ENCODE data around the gene SIGLEC7. TPM values are rescaled to one million over a fixed set of nuclear protein-coding genes. Genes with fewer than 3 reads are reported as not detected.
"Not testable (repeated sequence)": the region's sequence is repeated elsewhere in the genome, so short reads cannot be mapped to it uniquely, and the experiment has no call there.

The SIGLEC7 gene
- total RNA-seq, 1 experiment from 2014 or later: not detected

DNA sequence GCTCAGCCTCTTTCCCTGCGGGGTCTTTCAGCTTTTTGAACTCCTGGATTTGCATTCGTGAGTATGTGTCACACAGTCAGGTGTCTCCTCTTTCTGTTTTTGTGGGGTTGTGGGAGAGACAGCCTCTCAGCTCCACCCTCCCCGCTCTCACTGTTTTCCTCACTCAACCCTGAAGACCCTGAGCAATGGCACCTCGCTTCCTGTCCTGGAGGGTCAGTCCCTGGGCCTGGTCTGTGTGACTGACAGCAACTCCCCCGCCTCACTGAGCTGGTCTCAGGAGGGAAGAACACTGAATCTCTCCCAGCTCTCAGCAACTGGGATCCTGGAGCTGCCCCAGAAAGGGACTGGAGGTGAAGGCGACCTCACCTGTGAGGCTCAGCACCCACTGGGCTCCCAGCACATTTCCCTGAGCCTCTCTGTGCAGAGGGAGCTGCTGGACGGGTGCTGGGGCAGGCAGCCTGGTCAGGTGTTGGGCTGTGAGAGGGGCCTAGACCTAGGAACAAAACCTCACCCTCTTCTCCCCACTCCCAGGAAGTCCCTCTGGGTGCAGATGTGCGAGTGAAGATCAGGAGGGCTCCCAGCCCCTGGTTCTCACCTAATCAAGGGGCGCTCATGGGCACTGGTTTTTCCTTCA is 4.2 kb upstream of the SIGLEC7 start:
- H3K27ac ChIP-seq: no peak overlapping the region
- H3K4me1 ChIP-seq (replicated peaks): no peaks in the 10 kb centered on the region
- no peaks in the 10 kb centered on the region for H3K36me3 ChIP-seq
- no peak for DNase-seq (ENCODE audit: low read depth in 1 of 2, low spot score in 2 of 2)
- no peak overlapping the region for H3K4me3 ChIP-seq
- peaks cover 5% of the 10 kb centered on the region; the same call in 1 of the 2 replicates for H3K9me3 ChIP-seq (replicated peaks)
- peaks cover 24% of the 10 kb centered on the region for H3K27me3 ChIP-seq (replicated peaks)

DNA sequence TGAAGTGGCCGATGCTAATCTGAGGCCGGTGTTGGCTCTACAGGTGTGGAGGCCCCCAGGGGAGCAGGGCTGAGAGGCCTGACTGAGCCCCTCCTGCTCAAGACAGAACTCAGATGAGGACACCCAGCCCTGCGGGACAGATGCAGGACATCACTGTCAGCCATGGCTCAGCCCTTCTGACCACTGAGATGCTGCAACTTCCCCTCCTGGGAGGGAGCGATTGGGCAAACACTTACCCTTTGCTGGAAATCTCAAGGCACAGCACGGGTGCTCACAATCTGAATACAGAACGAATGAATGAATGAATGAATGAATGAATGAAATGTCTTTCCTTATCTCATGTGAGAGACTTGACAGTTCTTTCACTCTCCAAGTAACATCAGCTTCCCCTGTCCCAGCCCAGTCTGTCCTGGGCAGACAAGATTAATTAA is 3.5 kb upstream of the SIGLEC7 start:
- Histone ChIP-seq H3K9me3 (replicated peaks) (peaks cover 5% of the 10 kb centered on the region; the same call in 1 of the 2 replicates), H3K4me1 (replicated peaks) (no peaks in the 10 kb centered on the region), H3K27me3 (replicated peaks) (peaks cover 24% of the 10 kb centered on the region), H3K27ac (no peak overlapping the region), H3K36me3 (no peaks in the 10 kb centered on the region), H3K4me3 (no peak overlapping the region)
- no peak for DNase-seq (ENCODE audit: low read depth in 1 of 2, low spot score in 2 of 2)

GRCh38 chr19:51139299-51140014 is 2.6 kb upstream of the SIGLEC7 start:
- Histone ChIP-seq H3K9me3 (replicated peaks) (peaks cover 5% of the 10 kb centered on the region; the same call in 1 of the 2 replicates), H3K27me3 (replicated peaks) (peaks cover 28% of the 10 kb centered on the region), H3K4me3 (no peak overlapping the region), H3K27ac (no peak overlapping the region), H3K36me3 (no peaks in the 10 kb centered on the region), H3K4me1 (replicated peaks) (no peaks in the 10 kb centered on the region)
- DNase-seq (ENCODE audit: low read depth in 1 of 2, low spot score in 2 of 2): no peak

- no peak overlapping the region for H3K27ac ChIP-seq
- H3K27me3 ChIP-seq (replicated peaks): peaks cover 24% of the 10 kb centered on the region
- no peaks in the 10 kb centered on the region for H3K9me3 ChIP-seq (replicated peaks)
- no peak for DNase-seq (ENCODE audit: low read depth in 1 of 2, low spot score in 2 of 2)
- no peak overlapping the region for H3K4me3 ChIP-seq
- no peaks in the 10 kb centered on the region for H3K4me1 ChIP-seq (replicated peaks)
- H3K36me3 ChIP-seq: no peaks in the 10 kb centered on the region
These were observed 1.7 kb upstream of the SIGLEC7 start for GRCh38 chr19:51140441-51140840.

DNA sequence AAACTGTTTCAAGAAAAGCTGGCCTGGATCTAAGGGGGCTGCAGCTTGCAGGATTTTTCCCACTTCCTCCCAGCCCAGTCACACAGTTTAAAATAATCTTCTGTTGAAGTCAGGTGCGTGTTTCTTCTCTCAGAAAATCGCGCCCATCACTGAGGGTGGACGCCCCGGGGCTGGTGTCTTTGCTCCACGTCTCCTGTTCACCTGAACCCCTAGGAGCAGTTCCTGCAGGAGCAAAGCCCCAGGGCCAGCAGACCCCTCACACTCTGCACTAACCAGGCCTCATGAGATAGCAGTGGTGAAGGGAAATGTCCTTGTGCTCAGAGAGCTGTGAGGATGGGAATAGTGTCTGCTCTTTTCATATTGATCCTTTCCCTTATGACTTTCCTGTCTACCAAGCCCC is 920 bp upstream of the SIGLEC7 start:
- Histone ChIP-seq H3K4me1 (replicated peaks) (no peaks in the 10 kb centered on the region), H3K27me3 (replicated peaks) (peaks cover 24% of the 10 kb centered on the region), H3K27ac (no peak overlapping the region), H3K9me3 (replicated peaks) (no peaks in the 10 kb centered on the region), H3K36me3 (no peaks in the 10 kb centered on the region), H3K4me3 (no peak overlapping the region)
- DNase-seq (ENCODE audit: low read depth in 1 of 2, low spot score in 2 of 2): no peak

DNA sequence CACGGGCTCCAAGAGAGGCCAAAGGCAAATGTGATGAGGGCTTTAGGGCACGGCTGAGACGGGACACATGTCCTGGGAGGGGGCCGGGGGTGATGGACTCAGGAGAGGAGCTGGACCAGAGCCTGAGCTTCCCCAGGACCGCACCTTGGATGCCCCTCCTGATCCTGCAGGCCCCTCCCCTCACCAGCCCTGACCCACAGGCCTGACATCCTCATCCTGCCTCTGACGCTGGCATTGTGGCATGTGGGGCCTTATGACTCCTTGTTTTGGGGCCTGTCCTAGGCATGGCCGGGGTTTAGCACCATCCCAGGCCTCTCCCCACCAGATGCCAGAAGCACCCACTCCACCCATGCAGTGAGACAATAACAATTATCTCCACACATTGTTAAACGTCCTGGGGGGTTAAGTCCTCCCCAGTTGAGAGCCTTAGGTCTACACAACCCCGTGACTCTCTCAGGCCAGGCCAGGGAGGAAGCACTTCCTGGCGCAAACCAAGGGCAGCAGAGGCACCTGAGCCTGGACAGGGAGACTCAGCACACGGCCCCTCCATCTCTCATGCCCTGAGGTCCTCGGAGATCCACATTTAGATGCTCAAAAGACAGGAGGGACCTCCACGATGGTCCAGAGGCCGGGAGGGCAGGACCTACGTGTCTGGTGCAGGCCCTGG is 841 bp downstream of the SIGLEC7 start:
- not testable (repeated sequence) for H3K4me1 ChIP-seq (replicated peaks); H3K36me3 ChIP-seq; DNase-seq (ENCODE audit: low read depth in 1 of 2, low spot score in 2 of 2); H3K9me3 ChIP-seq (replicated peaks); H3K27ac ChIP-seq; H3K4me3 ChIP-seq
- H3K27me3 ChIP-seq (replicated peaks): peaks cover 24% of the 10 kb centered on the region

DNA sequence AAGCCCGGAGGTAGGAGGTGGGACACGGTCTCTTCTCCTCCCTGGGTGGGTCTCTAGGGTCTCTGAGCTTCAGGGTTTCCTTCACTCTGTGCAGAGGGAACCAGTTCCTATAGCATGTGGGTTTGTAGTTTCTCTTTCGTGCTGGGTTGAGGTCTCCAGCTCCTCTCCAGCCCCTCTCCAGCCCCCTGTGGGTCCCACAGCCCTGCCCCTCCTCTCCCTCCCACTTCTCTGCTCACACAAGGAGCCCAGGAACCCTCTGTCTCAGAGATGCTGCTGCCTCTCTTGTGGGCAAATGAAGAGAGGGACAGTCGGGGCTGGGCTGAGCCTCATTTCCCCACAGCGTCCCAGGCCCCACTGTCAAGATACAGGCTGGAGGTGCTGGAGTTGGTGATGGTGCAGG is 1.4 kb downstream of the SIGLEC7 start:
- peaks cover 24% of the 10 kb centered on the region for H3K27me3 ChIP-seq (replicated peaks)
- H3K27ac ChIP-seq: no peak overlapping the region
- no peak overlapping the region for H3K4me3 ChIP-seq
- DNase-seq (ENCODE audit: low read depth in 1 of 2, low spot score in 2 of 2): no peak
- no peaks in the 10 kb centered on the region for H3K9me3 ChIP-seq (replicated peaks)
- no peaks in the 10 kb centered on the region for H3K36me3 ChIP-seq
- H3K4me1 ChIP-seq (replicated peaks): no peaks in the 10 kb centered on the region

GRCh38 chr19:51144482-51145045 is 2.5 kb downstream of the SIGLEC7 start:
- H3K27me3 ChIP-seq (replicated peaks): peaks cover 24% of the 10 kb centered on the region
- DNase-seq (ENCODE audit: low read depth in 1 of 2, low spot score in 2 of 2): no peak
- H3K9me3 ChIP-seq (replicated peaks): no peaks in the 10 kb centered on the region
- H3K27ac ChIP-seq: no peak overlapping the region
- no peaks in the 10 kb centered on the region for H3K36me3 ChIP-seq
- H3K4me1 ChIP-seq (replicated peaks): no peaks in the 10 kb centered on the region
- H3K4me3 ChIP-seq: no peak overlapping the region

DNA sequence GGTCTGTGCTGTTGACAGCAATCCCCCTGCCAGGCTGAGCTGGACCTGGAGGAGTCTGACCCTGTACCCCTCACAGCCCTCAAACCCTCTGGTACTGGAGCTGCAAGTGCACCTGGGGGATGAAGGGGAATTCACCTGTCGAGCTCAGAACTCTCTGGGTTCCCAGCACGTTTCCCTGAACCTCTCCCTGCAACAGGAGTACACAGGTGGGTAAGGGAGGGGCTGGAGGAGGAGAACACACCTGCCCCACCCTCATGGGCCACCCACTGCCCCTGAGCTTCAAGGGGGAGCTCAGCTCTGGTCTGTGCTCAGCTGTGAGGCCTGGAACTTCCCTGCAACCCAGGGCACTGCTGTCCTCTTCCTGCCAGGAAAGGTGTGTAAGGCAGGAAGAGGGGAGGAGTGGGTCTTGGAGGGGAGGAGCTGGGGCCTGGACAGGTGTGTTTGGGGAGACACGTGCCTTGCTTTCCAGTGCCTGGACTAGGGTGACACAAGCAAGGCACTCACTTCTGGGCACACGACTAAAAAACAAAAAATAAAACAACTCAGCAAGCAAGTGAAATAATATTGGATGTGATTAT is 3.9 kb downstream of the SIGLEC7 start:
- DNase-seq (ENCODE audit: low read depth in 1 of 2, low spot score in 2 of 2): no peak
- Histone ChIP-seq H3K4me3 (no peak overlapping the region), H3K27ac (no peak overlapping the region), H3K4me1 (replicated peaks) (no peaks in the 10 kb centered on the region), H3K9me3 (replicated peaks) (no peaks in the 10 kb centered on the region), H3K36me3 (no peaks in the 10 kb centered on the region), H3K27me3 (replicated peaks) (peaks cover 11% of the 10 kb centered on the region)

DNA sequence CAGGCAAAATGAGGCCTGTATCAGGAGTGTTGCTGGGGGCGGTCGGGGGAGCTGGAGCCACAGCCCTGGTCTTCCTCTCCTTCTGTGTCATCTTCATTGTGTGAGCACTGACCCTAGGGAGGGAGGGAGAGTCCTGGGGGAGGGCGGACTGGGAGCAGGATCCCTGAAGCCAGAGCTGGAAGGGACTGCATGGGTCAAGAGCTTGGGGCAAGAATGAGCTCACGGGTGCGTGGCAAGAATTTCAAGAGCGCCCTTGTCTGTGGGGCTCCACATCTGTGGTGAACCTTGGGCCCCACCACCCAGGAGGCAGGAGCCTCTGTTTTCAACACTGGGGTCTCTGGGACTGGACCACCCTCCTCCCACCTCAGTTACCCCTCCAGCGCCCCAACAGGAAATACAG is 4.7 kb downstream of the SIGLEC7 start:
- no peaks in the 10 kb centered on the region for H3K36me3 ChIP-seq
- no peaks in the 10 kb centered on the region for H3K9me3 ChIP-seq (replicated peaks)
- H3K27me3 ChIP-seq (replicated peaks): peaks cover 9% of the 10 kb centered on the region
- H3K27ac ChIP-seq: no peak overlapping the region
- no peak overlapping the region for H3K4me3 ChIP-seq
- no peaks in the 10 kb centered on the region for H3K4me1 ChIP-seq (replicated peaks)
- no peak for DNase-seq (ENCODE audit: low read depth in 1 of 2, low spot score in 2 of 2)

DNA sequence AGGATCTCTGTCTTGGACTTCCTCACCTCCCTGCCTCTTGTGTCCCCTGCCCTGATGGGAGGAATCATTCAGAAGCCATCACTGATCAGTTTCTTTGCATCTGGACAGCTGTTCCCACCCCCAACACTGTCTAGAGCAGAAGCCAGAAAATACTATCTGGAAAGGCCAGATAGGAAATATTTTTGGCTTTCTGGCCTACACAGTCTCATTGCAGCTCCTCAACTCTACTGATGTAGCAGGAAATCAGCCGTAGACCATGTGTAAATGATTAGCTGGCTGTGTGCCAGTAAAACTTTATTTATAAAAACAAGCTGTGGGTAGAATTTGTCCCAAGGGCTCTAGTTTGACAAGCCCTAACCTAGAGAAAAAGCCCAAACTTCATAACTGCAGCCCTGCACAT is 5.6 kb downstream of the SIGLEC7 start:
- no peak overlapping the region for H3K4me3 ChIP-seq
- H3K27ac ChIP-seq: no peak overlapping the region
- no peaks in the 10 kb centered on the region for H3K4me1 ChIP-seq (replicated peaks)
- H3K36me3 ChIP-seq: no peaks in the 10 kb centered on the region
- H3K27me3 ChIP-seq (replicated peaks): peaks cover 4% of the 10 kb centered on the region
- DNase-seq (ENCODE audit: low read depth in 1 of 2, low spot score in 2 of 2): no peak
- H3K9me3 ChIP-seq (replicated peaks): no peaks in the 10 kb centered on the region

DNA sequence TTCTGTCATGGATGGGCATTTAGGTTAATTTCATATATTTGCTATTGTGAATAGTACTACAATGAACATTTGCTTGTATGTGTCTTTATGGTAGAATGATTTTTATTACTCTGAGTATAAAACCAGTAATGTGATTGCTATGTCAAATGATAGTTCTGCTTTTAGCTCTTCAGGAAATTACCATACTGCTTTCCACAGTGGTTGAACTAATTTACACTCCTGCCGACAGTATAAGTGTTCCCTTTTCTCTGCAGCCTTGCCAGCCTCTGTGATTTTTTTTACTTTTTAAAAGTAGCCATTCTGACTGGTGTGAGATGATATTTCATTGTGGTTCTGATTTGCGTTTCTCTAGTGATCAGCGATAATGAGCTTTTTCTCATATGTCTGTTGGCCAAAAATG is 6.5 kb downstream of the SIGLEC7 start:
- H3K4me1 ChIP-seq (replicated peaks): no peaks in the 10 kb centered on the region
- no peak for DNase-seq (ENCODE audit: low read depth in 1 of 2, low spot score in 2 of 2)
- H3K9me3 ChIP-seq (replicated peaks): no peaks in the 10 kb centered on the region
- no peaks in the 10 kb centered on the region for H3K36me3 ChIP-seq
- H3K4me3 ChIP-seq: no peak overlapping the region
- peaks cover 4% of the 10 kb centered on the region for H3K27me3 ChIP-seq (replicated peaks)
- H3K27ac ChIP-seq: no peak overlapping the region

DNA sequence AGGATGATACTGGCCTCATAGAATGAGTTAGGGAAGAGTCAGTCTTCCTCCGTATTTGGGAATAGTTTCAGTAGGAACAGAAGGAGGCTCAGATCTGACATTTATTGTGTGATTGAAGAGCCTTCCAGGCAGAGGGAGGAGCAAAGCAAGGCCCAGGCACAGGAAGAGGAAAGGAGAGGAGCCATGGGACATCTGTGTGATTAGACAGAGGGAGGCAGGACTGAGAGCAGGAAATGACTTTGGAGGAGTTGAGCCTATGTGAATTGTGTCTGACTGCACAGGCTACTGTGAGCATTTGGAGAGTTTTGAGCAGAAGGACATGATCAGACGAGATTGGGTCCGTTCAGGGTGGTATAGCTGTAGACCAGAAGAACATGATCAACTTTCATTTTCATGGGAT is 8.5 kb downstream of the SIGLEC7 start:
- H3K27me3 ChIP-seq (replicated peaks): peaks cover 2% of the 10 kb centered on the region; the same call in 1 of the 2 replicates
- H3K4me1 ChIP-seq (replicated peaks): no peaks in the 10 kb centered on the region
- H3K27ac ChIP-seq: no peak overlapping the region
- no peak for DNase-seq (ENCODE audit: low read depth in 1 of 2, low spot score in 2 of 2)
- no peaks in the 10 kb centered on the region for H3K36me3 ChIP-seq
- no peaks in the 10 kb centered on the region for H3K9me3 ChIP-seq (replicated peaks)
- no peak overlapping the region for H3K4me3 ChIP-seq

- Histone ChIP-seq H3K27me3 (replicated peaks) (peaks cover 2% of the 10 kb centered on the region), H3K4me1 (replicated peaks) (no peaks in the 10 kb centered on the region), H3K9me3 (replicated peaks) (no peaks in the 10 kb centered on the region), H3K27ac (no peak overlapping the region), H3K36me3 (no peaks in the 10 kb centered on the region), H3K4me3 (no peak overlapping the region)
- DNase-seq (ENCODE audit: low read depth in 1 of 2, low spot score in 2 of 2): no peak
These were observed 14.6 kb downstream of the SIGLEC7 start for GRCh38 chr19:51156710-51157109.

Data from SJSA1 (cell line).